Rectal smooth muscle tissue (tissue), 1 donor: ENCODE data around the gene NUDT1.

Source experiments
- H3K27ac ChIP-seq: one replicate; pipeline ENCODE4 v1.7.0; 2013; ENCODE audit warnings: low read depth, low read length, inconsistent platforms
- H3K27me3 ChIP-seq: one replicate; pipeline ENCODE4 v1.7.0; 2013; ENCODE audit warnings: low read length; ENCODE audit not compliant: control insufficient read depth, insufficient read depth
- H3K36me3 ChIP-seq: one replicate; pipeline ENCODE4 v1.7.0; 2013; ENCODE audit warnings: low read length; ENCODE audit not compliant: control insufficient read depth, insufficient read depth
- H3K4me1 ChIP-seq: one replicate; pipeline ENCODE4 v1.7.0; 2013; ENCODE audit warnings: low read length; ENCODE audit not compliant: control insufficient read depth, insufficient read depth
- H3K4me3 ChIP-seq: one replicate; pipeline ENCODE4 v1.7.0; 2013; ENCODE audit warnings: low read length
- H3K9ac ChIP-seq: one replicate; pipeline ENCODE4 v1.7.0; 2013; ENCODE audit warnings: low read length

NUDT1 gene

GRCh38 chr7:2230882-2231281 lies 11.1 kb upstream of the NUDT1 start:
- Histone ChIP-seq H3K9ac (no peak overlapping the region), H3K4me1 (peaks cover 3% of the 10 kb centered on the region), H3K36me3 (peaks cover 12% of the 10 kb centered on the region), H3K4me3 (no peak overlapping the region), H3K27ac (no peak overlapping the region), H3K27me3 (no peaks in the 10 kb centered on the region)

GRCh38 chr7:2231992-2232765 lies 9.8 kb upstream of the NUDT1 start:
- Histone ChIP-seq H3K27me3 (no peaks in the 10 kb centered on the region), H3K36me3 (peaks cover 13% of the 10 kb centered on the region), H3K27ac (peak overlapping the region; percentile 40), H3K4me3 (peak overlapping the region; percentile 92), H3K4me1 (peaks cover 3% of the 10 kb centered on the region), H3K9ac (peak overlapping the region; percentile 13)

GRCh38 chr7:2232766-2233520 lies 9.1 kb upstream of the NUDT1 start, which contains the start of gene MAD1L1:
Gene MAD1L1 (minus strand): TSS chr7:2232945. CDS start chr7:2230133, 2,812 bp downstream.
- H3K27me3 ChIP-seq = no peaks in the 10 kb centered on the region
- peak within 1 kb of the TSS; percentile 92 for H3K4me3 ChIP-seq
- H3K36me3 ChIP-seq = peaks cover 15% of the 10 kb centered on the region
- peak within 1 kb of the TSS; percentile 40 for H3K27ac ChIP-seq
- peak within 1 kb of the TSS; percentile 13 for H3K9ac ChIP-seq
- peaks cover 3% of the 10 kb centered on the region for H3K4me1 ChIP-seq

GRCh38 chr7:2233926-2234325 lies 8.1 kb upstream of the NUDT1 start:
- Histone ChIP-seq H3K9ac (no peak overlapping the region), H3K27ac (no peak overlapping the region), H3K4me1 (peaks cover 3% of the 10 kb centered on the region), H3K36me3 (peaks cover 18% of the 10 kb centered on the region), H3K4me3 (no peak overlapping the region), H3K27me3 (no peaks in the 10 kb centered on the region)

- Histone ChIP-seq H3K27ac (no peak overlapping the region), H3K36me3 (peaks cover 13% of the 10 kb centered on the region)
Measured at GRCh38 chr7:2237109-2237602, 4.9 kb upstream of the NUDT1 start.

GRCh38 chr7:2239242-2239641 lies 2.8 kb upstream of the NUDT1 start:
- Histone ChIP-seq H3K36me3 (peaks cover 13% of the 10 kb centered on the region), H3K27me3 (no peaks in the 10 kb centered on the region), H3K9ac (no peak overlapping the region), H3K4me3 (no peak overlapping the region), H3K4me1 (no peaks in the 10 kb centered on the region), H3K27ac (no peak overlapping the region)

More at GRCh38 chr7:2237109-2237602, 4.9 kb upstream of the NUDT1 start:
- Histone ChIP-seq H3K9ac (no peak overlapping the region), H3K27me3 (no peaks in the 10 kb centered on the region), H3K4me3 (no peak overlapping the region), H3K4me1 (no peaks in the 10 kb centered on the region)

GRCh38 chr7:2242541-2243429 lies 759 bp downstream of the NUDT1 start:
- no peaks in the 10 kb centered on the region for H3K4me1 ChIP-seq
- H3K4me3 ChIP-seq = peak overlapping the region; percentile 87
- H3K27ac ChIP-seq = no peak overlapping the region
- H3K36me3 ChIP-seq = peaks cover 5% of the 10 kb centered on the region
- H3K9ac ChIP-seq = no peak overlapping the region
- no peaks in the 10 kb centered on the region for H3K27me3 ChIP-seq

- H3K4me1 ChIP-seq = no peaks in the 10 kb centered on the region
- no peak overlapping the region for H3K4me3 ChIP-seq
- H3K36me3 ChIP-seq = no peaks in the 10 kb centered on the region
- no peak overlapping the region for H3K27ac ChIP-seq
- H3K27me3 ChIP-seq = no peaks in the 10 kb centered on the region
- no peak overlapping the region for H3K9ac ChIP-seq
Measured at GRCh38 chr7:2243458-2243857, 1.4 kb downstream of the NUDT1 start.

- no peaks in the 10 kb centered on the region for H3K4me1 ChIP-seq
- no peaks in the 10 kb centered on the region for H3K27me3 ChIP-seq
- no peak overlapping the region for H3K4me3 ChIP-seq
- no peak overlapping the region for H3K9ac ChIP-seq
- no peaks in the 10 kb centered on the region for H3K36me3 ChIP-seq
- no peak overlapping the region for H3K27ac ChIP-seq
Measured at GRCh38 chr7:2244404-2244995, 2.5 kb downstream of the NUDT1 start.

GRCh38 chr7:2245883-2246675 lies 4.1 kb downstream of the NUDT1 start:
- no peak overlapping the region for H3K9ac ChIP-seq
- H3K27ac ChIP-seq = no peak overlapping the region
- H3K4me3 ChIP-seq = no peak overlapping the region
- H3K36me3 ChIP-seq = no peaks in the 10 kb centered on the region
- no peaks in the 10 kb centered on the region for H3K27me3 ChIP-seq
- H3K4me1 ChIP-seq = no peaks in the 10 kb centered on the region
